Measurements from ENCODE around the gene EVPLL.
"Not testable (repeated sequence)": the region's sequence is repeated elsewhere in the genome, so short reads cannot be mapped to it uniquely, and the experiment has no call there.

The EVPLL gene

DNA sequence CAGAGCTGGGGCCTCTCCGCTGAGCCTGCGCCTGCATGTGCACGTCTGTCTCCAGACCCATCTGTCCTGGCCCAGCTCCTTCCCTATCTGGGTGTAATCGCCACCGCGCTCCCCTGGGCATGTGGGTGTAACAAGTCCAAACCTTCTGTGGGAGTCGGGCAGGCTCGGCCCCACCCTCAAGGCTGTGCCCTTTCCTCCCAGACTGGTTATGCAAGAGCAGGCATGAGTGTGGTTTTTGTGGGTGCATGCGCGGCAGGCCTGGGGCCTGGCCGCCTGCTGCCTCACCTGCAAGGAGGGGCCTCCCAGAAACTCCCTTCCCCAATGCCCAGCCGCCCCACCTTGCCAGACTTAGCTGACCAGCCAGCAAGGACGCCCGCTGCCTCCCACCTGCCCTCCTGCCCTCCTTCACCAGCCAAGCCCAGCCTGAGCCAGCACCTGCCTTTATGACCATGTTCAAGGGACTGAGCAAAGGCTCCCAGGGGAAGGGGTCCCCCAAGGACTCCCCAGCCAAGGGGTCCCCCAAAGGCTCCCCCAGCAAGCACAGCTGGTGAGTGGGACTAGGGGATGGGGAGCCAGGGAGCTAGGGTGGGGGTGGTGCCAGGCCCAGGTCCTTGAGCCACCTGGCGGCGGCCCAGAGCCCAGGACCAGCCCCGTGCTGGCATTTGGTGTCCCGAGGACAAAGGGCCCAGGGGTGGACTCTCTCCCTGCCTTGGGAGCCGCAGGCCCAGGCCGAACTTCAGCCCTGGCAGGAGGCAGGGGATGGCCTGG, at the start of gene EVPLL:
TSS of gene EVPLL (plus strand) at position 342 of the 768 bp plus-strand sequence. CDS start 3,160 bp downstream, outside the sequence.
- DNase-seq = no peak

DNA sequence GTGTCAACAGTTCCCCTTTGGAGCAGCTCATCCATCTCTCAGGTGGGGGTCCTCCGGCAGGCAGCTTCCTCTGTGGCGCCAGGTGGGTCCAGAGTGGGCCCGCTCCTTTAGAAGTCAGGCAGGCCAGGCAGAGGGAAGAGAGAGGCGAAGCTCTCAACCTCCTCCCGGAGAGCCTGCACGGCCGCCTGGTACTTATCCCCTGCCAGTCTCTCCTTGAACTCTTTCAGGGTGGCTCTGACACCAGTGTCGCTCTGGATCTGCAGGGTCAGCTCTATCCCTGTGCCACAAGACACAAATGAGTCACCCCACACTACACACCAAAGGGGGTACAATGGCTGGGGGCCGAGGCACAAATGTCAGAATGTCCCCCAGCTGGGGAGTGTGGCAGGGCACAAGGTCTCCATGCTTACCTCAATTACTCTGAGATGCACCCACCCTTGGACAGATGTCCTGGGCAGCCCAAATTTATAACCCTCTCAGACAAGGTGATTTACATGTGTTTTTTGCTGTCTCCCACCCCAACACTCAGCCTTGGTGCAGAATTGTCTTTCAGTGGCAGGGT, 48.9 kb upstream of the EVPLL start:
- DNase-seq = no peak

DNA sequence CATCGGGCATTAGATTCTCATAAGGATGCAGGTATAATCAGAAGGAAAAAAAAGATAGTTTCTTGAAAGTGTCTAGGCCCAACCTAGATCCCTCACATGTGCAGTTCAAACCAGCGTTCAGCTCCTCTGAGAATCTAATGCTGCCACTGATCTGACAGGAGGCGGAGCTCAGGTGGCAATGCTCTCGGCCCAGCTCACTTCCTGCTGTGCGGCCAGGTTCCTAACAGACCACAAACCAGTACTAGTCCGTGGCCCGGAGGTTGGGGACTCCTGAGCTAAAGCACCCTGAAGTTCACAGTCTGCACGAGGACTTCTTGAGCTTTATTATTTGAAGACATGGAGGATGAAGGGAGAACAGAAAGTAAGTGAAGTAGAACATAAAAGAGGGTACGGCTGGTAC, 45.7 kb upstream of the EVPLL start:
- no peak for DNase-seq

DNA sequence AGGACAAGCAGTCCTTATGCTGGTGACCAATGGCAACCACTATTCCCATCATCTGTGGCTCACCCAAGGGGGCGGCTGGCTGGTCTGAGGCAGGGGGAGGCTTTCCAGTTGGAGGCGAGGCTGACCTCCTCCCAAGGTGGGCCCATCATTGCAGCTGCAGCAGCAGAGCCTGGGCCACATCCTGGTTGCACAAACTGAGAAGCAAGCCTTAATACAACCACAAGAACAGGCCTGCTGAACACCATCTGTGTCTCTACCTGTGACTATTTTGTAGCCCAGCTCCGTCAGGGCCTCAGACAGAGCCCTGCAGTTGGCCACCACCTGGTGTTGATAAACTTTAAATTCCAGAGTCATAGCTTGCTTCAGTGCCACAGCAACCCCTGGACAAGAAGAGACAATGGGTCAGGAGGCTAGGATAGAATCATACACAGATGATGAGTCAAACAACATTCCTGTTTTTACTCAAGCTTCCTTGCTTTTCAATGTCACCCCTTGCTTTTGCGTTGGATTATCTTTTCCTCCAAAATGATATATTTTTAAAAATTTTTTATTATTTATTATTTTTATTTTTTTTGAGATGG, 44.6 kb upstream of the EVPLL start:
- DNase-seq = no peak

DNA sequence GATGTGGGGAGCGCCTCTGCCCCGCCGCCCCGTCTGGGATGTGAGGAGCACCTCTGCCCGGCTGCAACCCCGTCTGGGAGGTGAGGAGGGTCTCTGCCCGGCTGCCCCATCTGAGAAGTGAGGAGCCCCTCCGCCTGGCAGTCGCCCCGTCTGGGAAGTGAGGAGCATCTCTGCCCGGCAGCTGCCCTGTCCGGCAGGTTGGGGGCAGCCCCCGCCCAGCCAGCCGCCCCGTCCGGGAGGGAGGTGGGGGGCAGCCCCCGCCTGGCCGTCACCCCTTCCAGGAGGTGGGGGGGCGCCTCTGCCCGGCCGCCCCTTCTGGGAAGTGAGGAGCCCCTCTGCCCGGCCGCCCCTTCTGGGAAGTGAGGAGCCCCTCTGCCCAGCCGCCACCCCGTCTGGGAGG, 39.4 kb upstream of the EVPLL start:
- not testable (repeated sequence) for DNase-seq

DNA sequence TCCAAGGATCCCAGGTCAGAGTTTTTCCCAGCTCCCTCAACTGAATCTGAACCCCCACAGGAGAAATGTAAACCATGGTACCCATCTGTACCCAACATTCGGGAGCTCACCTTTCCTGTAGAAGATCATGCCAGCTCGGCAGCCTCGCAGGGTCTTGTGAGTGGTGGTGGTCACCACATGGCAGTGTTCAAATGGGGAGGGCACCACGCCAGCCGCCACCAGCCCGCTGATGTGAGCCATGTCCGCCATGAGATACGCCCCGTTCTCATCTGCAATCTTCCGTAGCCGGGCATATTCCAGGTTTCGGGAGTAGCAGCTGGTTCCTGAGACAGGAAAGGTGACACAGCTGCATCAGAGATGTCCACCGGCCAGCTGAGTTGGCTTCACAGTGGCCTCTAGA, 37.6 kb upstream of the EVPLL start:
- no peak for DNase-seq

DNA sequence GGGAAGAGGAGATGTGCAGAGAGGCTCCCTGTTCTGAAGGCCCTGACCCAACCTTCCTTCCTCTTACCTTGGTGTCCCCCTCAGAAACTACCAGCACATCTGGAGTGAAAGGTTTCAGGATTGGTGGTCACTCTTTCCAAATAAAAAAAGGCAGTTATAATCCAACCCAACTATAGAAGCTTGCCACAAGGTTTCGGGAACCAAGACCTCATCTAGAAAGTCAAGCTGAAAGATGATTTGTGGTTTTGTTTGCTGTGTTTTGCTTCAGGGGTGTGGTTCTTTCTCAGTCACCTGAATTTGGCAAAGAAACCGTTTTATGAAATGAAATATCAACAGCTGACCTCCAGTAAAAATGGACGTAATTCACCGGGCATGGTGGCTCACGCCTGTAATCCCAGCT, 33.6 kb upstream of the EVPLL start:
- no peak for DNase-seq

DNA sequence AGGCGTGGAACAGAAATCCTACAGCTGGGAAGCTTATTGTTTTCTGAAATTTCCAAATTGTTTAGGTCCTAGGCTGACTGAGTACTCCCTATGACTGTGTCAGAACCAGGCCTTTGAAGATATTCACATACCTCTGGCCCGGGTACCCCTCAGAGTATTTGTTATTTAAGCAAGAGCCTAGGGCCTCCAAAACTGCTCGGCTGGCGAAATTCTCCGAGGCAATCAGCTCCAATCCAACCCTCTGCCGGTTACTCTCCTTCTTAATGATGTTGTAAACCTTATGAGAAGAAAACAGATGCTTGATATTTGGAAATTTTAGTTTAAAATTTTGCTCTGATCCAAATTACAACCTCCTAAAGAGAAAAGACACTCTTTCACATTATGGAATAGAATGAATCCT, 24.0 kb upstream of the EVPLL start:
- no peak for DNase-seq

DNA sequence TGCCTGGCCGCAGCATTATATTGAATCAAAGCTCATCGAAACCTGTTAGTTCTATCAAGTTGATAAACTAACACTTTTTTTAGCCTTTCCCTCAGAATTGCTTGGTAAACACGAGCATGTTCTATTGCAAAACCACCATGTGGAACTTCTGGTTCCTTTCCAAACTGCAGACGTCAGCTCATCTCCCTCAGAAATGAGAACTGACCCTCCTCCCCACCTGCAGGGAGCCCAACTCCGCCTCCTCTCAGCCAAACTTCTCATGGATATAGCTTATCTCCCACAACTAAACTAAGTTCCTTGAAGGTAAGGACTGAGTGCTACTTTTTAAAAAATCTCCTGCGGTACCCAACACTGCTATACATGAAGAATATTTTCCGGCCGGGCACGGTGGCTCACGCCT, 21.0 kb upstream of the EVPLL start:
- DNase-seq = no peak

DNA sequence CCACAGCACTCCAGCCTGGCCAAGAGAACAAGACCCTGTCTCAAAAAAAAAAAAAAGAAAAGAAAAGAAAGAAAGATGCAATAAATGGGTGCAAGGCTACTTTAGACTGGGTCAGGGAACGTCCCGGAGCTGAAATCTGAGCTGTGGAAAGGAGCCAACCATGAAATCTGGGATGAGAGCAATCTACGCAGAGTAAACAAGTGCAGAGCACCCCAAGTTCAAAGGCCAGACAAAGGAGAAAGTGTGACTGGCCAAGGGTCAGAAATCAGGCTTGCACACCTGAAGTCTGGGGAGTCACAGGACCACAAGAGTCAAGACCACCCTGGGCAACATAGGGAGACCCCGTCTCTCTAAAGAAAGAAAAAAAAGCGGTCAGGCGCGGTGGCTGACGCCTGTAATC, 17.1 kb upstream of the EVPLL start:
- no peak for DNase-seq

DNA sequence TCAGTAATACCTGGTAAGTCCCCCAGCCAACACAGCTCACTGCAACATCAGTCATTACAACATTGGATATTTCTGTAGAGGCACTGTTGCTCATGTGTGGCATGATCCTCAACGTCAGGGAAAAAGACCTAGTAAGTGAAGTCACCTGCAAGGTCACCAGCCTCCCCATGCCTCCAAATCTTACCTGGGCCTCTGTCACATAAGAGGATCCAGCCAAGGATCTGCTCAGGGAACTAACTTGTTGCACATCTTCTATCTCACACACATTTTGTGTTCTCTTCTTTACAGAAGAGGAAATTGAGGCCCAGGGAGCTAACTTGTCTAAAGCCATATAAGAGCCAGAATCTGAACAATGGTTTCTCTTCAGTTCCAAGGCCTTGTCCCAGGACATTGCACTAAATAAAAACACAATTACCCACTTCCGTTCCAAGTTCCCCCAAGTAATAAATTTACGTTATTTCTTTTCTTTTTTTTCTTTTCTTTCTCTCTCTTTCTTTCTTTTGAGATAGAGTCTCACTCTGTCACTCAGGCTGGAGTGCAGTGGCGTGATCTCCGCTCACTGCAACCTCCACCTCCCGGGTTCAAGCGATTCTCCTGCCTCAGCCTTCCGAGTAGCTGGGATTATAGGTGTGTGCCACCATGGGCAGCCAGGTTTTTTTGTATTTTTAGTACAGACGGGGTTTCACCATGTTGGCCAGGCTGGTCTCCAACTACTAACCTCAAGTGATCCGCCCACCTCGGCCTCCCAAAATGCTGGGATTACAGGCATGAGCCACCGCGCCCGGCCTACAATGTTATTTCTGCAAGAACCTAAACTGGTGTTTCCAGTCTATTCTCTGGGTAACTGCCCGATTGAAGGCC, 15.5 kb upstream of the EVPLL start:
- DNase-seq = no peak

DNA sequence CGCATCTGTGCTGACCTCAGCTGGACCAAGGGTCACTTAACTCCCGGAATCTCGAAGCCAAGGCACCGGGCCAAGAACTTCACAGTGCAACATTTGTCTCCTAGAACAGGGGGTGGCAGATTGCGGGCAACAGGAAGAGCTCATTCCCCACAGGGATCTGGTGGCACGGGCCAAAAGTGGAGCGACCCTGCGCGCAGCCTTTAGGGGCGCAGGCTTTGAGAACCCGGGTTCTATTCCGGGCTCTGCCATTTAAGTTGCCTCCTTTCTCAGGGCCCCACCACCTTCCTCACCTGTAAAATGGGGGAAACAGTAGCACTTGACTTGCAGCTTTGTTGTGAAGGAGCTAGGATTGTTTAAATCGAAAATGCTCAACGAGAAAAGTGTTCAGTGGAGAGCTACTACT, 14.9 kb upstream of the EVPLL start:
- DNase-seq = no peak

DNA sequence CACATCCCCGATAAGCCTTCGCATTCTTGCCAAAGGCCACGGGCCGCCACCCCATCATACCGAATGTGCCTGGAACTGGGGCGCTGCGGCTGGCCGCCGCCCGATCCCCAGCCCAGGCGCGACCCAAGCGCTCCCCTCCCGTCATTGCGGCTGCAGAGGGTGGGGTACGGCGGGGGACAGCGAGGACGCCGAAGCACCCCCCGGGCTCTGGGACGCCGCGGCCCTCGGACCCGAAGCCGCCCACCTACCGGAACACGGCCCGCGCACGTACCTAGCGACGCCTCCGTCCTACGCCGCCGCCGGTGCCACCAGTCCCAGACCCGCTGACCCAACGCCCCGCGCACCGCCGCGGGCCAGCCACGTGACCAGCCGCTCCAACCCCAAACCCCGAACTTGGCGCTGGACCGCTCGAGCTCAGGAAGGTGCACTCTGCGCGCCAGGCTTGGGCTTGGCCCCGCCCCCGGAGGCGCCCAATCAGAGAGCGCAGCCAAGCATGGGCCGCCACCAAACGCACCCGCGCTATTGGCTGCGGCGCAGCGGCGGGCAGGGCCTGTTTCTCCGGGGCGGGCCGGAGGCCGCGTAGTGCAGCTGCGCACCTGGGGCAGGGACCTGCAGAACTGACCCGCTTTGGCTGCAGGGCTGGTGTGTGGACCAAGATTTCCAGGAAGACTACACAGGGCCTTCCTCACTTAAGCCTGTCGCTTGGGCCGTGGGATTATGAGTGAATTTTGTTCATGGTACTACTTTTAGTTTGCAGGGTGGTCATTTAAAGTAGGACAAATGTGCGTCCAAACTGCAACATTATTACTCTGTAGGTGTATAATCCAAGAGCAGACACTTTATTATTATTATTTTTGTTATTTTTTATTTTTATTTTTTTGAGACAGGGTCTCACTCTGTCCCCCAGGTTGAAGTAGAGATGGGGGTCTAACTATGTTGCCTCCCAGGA, 14.2 kb upstream of the EVPLL start, which contains the start of gene SHMT1:
TSS of gene SHMT1 (minus strand) at position 450 of the 949 bp plus-strand sequence. CDS start 7,569 bp downstream, outside the sequence.
- peak; percentile 78 to 86 (median 83) for DNase-seq

DNA sequence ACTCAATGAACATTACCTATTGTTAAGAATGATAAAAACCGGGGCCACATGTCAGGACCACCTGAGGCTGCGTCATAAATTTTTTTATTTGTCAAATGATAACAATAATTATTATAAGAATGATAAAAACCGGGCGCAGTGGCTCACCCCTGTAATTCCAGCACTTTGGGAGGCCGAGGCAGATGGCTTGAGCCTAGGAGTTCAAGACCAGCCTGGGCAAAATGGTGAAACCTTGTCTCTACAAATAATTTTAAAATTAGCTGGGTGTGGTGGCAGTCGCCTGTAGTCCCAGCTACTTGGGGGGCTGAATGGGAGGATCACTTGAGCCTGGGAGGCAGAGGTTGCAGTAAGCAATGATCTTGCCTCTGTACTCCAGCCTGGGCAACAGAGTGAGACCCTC, 13.4 kb upstream of the EVPLL start:
- no peak for DNase-seq

DNA sequence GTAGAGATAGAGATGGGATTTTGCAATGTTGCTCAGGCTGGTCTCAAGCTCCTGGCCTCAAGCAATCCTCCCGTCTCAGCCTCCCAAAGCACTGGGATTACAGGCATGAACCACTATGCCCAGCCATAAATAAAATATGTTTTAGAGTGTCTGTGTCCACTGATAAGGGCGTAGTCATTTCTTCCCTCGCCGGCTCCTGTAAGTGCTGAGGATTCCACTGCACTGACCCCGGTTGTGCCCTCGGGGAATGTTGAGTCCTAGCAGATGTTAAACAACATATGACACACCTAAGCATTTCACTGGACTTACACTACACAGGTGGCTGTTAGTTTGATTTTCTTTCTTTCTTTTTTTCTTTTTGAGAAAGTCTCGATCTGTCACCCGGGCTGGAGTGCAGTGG, 8.6 kb upstream of the EVPLL start:
- no peak for DNase-seq

DNA sequence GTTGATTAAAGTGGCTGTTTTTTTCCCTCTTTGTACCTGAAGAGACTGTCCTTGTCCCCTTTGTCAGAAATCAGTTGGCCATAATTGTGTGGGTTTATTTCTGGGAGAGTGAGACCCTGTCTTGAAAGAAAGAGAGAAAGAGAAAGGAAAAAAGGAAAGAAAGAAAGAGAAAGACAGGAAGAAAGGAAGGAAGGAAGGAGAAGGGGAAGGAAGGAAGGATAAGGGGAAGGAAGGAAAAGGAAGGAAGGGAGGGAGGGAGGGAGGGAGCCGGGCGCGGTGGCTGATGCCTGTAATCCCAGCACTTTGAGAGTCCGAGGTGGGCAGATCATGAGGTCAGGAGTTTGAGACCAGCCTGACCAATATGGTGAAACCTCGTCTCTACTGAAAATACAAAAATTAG, 6.8 kb upstream of the EVPLL start:
- no peak for DNase-seq

DNA sequence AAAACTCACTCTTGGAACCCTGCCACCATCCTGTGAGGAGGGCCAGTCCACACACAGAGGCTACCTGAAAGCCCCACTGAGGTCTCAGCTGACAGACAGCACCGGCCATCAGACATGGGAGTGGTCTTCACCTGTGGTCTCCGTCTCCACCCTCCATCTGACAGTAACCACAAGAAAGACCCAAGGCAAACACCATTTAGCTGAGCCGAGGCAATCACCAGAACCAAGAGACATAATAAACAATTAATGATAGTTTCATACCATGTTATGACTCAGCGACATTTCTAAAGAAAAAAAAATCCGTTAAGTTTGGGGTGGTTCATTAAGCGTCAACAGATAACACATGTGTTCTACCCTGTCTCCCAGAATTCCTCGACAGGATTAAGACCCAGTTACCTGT, 6.1 kb upstream of the EVPLL start:
- no peak for DNase-seq

DNA sequence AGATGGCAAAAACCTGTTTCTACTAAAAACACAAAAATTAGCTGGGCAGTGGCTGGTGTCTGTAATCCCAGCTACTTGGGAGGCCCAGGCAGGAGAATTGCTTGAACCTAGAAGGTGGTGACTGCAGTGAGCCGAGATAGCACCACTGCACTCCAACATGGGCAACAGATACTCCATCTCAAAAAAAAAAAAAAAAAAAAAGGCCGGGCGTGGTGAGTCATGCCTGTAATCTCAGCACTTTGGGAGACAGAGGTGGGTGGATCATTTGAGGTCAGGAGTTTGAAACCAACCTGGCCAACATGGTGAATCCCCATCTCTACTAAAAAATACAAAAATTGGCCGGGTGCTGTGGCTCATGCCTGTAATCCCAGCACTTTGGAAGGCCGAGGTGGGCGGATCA, 4.4 kb upstream of the EVPLL start:
- not testable (repeated sequence) for DNase-seq

DNA sequence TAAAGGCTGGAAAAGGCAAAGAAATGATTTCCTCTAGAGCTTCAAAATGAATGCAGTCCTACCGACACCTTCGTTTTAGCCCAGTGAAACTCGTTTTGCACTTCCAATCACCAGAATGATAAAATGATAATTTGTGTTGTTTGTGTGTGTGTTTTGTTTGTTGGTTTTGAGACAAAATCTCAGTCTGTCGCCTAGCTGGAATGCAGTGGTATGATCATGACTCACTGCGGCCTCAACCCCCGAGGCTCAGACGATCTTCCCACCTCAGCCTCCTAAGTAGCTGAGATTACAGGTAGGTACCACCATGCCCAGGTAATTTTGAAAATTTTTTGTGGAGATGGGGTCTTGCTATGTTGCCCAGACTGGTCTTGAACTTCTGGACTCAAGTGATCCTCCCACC, 3.4 kb upstream of the EVPLL start:
- no peak for DNase-seq

DNA sequence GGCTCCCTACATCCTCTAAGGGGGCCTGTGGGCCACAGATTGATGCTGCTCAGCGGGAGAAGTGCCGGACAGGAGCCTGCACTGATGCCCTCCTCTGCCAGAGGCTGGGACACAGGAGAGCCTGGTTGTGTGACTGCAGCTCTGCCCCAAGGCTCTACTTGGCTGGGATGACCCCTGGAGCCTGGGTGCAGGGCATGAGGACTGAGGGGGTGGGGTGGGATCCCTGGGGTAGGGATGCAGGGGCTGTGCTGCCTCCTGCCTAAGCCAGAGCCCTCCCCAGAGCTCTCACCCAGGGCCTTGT, 577 bp downstream of the EVPLL start:
- no peak for DNase-seq

DNA sequence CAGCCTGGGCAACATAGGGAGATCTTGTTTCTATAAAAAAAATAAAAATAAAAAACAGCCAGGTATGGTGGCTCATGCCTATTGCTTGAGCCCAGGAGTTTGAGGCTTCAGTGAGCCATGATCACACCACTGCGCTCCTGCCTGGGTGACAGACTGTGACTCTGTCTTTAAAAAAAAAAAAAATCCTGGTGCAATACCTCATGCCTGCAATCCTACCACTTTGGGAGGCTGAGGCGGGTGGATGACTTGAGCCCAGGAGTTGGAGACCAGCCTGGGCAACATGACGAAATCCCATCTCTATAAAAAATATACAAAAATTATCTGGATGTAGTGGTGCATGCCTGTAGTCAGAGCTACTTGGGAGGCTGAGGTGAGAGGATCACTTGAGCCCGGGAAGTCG, 1.0 kb downstream of the EVPLL start:
- DNase-seq = not testable (repeated sequence)

All from activated CD4-positive, CD25-positive, alpha-beta regulatory T cell (primary cell).